Testis (tissue), 3 donors: ENCODE data around the gene SNX14. TPM values are rescaled to one million over a fixed set of nuclear protein-coding genes. Genes with fewer than 3 reads are reported as not detected.

Experiments
- DNase-seq: peaks from one replicate; pipeline ENCODE4 v3.0.0-alpha.2; 2019
- H3K27ac ChIP-seq, 2 donors: fragments of 200-600 bp; sonication (generic); one replicate each; pipeline ENCODE4 v1.5.1; 2019
- H3K27me3 ChIP-seq: fragments of 200-600 bp; sonication (generic); one replicate; pipeline ENCODE4 v1.5.1; 2019
- H3K36me3 ChIP-seq: fragments of 200-600 bp; sonication (generic); one replicate; pipeline ENCODE4 v1.5.1; 2017; ENCODE audit warnings: low read depth; ENCODE audit errors: missing control alignments
- H3K4me1 ChIP-seq: fragments of 200-600 bp; sonication (generic); one replicate; pipeline ENCODE4 v1.5.1; 2019
- H3K4me3 ChIP-seq, 2 donors: fragments of 200-600 bp; sonication (generic); one replicate each; pipeline ENCODE4 v1.5.1; 2017 to 2019
- H3K9me3 ChIP-seq: fragments of 200-600 bp; sonication (generic); one replicate; pipeline ENCODE4 v1.5.1; 2017
- POLR2A ChIP-seq: fragments of 450-650 bp; IDR thresholded peaks from one replicate; pipeline ENCODE4 v1.6.1; 2017; ENCODE audit warnings: antibody characterized with exemption, mild to moderate bottlenecking, moderate library complexity
- WGBS, 2 donors: methylation state at CpG; one replicate each; pipeline ENCODE4 v1.1.5; 2018; 5-methylcytosine and 5-hydroxymethylcytosine counted together
- intact Hi-C: fragments of 100-400 bp; cut with DNase I; formaldehyde crosslinking; loops from one replicate; pipeline ENCODE4 v1.15.1; 2023; ENCODE audit warnings: low total_unique reads
- polyA plus RNA-seq: library from polyadenylated mRNA; stranded (reverse); fragments of 350-450 nt; fragmentation: Illumina TruSeq; extraction: RNeasy Lipid Tissue Mini Kit (QIAGEN cat#74804); gene quantifications from one replicate; pipeline ENCODE4 v1.2.3, GENCODE V29; 2014; ENCODE audit warnings: low read depth, low replicate concordance; ENCODE audit not compliant: insufficient read depth
- total RNA-seq, 2 donors: library from RNA; depleted of rRNA; stranded (reverse); fragments of >200 nt; gene quantifications; one replicate each; pipeline ENCODE4 v1.2.3, GENCODE V29; 2016
- TF ChIP-seq, protein P1 (sequence below), 3 experiments: fragments of 450-650 bp in 2 of 3; fragments of 200-600 bp in 1 of 3; sonication (generic) in 1 of 3; IDR thresholded peaks; one replicate each; pipeline ENCODE4 v1.5.1; 2016 to 2019; ENCODE audit warnings: antibody characterized with exemption in 3 of 3, mild to moderate bottlenecking in 2 of 3, moderate library complexity in 1 of 3

SNX14 gene
- total and polyA plus RNA-seq, 3 donors from 2014 or later, result 108 to 170 (median 142) TPM

DNA sequence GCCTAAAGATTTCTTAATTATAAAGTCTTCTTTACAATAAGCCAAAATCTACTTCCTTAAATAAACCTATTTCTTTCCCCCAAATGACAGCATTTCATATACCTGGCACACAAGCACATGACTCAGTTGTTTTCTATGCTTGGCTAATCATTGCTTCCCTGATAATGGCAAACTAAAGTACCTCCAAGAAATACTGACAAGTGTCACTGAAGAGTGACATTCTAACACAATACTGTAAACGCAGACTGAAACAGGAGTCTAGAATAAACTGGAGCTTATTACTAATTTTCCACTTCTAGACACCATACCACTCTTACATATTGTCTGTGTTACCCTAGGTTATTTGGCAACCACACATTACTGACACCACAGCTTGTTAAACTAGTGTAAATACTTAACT, 34.7 kb upstream of the SNX14 start:
- H3K36me3 ChIP-seq, result no peaks in the 10 kb centered on the region

DNA sequence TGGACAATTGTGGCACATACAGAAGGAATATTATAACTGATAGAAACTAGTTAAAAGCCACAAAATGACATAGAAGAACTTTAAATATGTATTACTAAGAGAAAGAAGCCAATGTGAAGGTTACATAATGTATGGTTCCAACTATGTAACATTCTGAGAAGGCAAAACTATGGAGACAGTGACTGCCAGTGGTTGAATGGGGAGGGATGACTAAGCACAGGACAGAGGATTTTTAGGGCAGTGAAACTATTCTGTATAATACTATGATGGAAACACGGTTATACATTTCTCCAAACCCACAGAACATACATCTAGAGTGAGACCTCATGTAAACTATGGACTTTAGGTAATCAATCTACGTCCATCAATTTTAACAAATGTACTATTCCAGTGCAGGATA, 26.6 kb upstream of the SNX14 start:
- no peaks in the 10 kb centered on the region for H3K27me3 ChIP-seq
- H3K4me3 ChIP-seq, result no peak overlapping the region
- no peaks in the 10 kb centered on the region for H3K36me3 ChIP-seq
- H3K27ac ChIP-seq, result no peak overlapping the region
- intact Hi-C loops, result no loop called here
- DNase-seq, result no peak
- 90 to 91% methylated on average over 2 of the region's 2 CpGs for WGBS, 2 donors
- TF ChIP-seq, protein P1, sequence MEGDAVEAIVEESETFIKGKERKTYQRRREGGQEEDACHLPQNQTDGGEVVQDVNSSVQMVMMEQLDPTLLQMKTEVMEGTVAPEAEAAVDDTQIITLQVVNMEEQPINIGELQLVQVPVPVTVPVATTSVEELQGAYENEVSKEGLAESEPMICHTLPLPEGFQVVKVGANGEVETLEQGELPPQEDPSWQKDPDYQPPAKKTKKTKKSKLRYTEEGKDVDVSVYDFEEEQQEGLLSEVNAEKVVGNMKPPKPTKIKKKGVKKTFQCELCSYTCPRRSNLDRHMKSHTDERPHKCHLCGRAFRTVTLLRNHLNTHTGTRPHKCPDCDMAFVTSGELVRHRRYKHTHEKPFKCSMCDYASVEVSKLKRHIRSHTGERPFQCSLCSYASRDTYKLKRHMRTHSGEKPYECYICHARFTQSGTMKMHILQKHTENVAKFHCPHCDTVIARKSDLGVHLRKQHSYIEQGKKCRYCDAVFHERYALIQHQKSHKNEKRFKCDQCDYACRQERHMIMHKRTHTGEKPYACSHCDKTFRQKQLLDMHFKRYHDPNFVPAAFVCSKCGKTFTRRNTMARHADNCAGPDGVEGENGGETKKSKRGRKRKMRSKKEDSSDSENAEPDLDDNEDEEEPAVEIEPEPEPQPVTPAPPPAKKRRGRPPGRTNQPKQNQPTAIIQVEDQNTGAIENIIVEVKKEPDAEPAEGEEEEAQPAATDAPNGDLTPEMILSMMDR (IDR thresholded peaks at IDR 0.05), result no peak
- TF ChIP-seq POLR2A, result no peak
- H3K9me3 ChIP-seq, result no peaks in the 10 kb centered on the region
- H3K4me1 ChIP-seq, result no peaks in the 10 kb centered on the region

More for the DNA sequence above, 34.7 kb upstream of the SNX14 start:
- intact Hi-C loops, result no loop called here
- H3K27me3 ChIP-seq, result no peaks in the 10 kb centered on the region
- no peak overlapping the region for H3K27ac ChIP-seq
- WGBS, 2 donors, result 92 to 98% methylated on average over 1 of the region's 1 CpG
- H3K4me3 ChIP-seq, result no peak overlapping the region
- H3K4me1 ChIP-seq, result no peaks in the 10 kb centered on the region
- H3K9me3 ChIP-seq, result no peaks in the 10 kb centered on the region
- TF ChIP-seq, protein P1 (IDR thresholded peaks at IDR 0.05), result no peak
- TF ChIP-seq POLR2A, result no peak
- DNase-seq, result no peak

DNA sequence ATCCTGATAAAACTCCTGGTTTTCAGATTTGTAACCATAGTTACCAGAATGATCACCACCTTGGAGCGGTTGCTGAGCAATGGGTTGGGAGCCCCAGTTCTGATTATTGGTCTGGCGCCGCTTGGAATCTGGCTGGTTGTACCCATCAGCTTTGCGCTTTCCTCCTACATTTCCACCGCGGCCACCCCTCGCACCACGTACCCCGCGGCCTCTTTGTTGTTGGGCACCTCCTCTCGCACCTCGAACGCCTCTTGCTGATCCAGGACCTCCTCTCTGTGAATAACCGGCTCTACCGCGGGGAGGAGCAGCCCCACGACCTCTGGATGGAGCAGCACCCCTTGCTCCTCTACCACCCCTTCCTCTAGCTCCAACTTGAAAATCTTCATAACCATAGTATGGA, 21.1 kb upstream of the SNX14 start:
- TF ChIP-seq POLR2A, result no peak
- TF ChIP-seq, protein P1 (IDR thresholded peaks at IDR 0.05), result no peak
- H3K4me3 ChIP-seq, result no peak overlapping the region
- H3K9me3 ChIP-seq, result no peaks in the 10 kb centered on the region
- H3K36me3 ChIP-seq, result no peaks in the 10 kb centered on the region
- no peak overlapping the region for H3K27ac ChIP-seq
- H3K4me1 ChIP-seq, result no peaks in the 10 kb centered on the region
- no peak for DNase-seq
- intact Hi-C loops, result no loop called here
- WGBS, 2 donors, result 96 to 97% methylated on average over 17 of the region's 17 CpGs
- no peaks in the 10 kb centered on the region for H3K27me3 ChIP-seq

DNA sequence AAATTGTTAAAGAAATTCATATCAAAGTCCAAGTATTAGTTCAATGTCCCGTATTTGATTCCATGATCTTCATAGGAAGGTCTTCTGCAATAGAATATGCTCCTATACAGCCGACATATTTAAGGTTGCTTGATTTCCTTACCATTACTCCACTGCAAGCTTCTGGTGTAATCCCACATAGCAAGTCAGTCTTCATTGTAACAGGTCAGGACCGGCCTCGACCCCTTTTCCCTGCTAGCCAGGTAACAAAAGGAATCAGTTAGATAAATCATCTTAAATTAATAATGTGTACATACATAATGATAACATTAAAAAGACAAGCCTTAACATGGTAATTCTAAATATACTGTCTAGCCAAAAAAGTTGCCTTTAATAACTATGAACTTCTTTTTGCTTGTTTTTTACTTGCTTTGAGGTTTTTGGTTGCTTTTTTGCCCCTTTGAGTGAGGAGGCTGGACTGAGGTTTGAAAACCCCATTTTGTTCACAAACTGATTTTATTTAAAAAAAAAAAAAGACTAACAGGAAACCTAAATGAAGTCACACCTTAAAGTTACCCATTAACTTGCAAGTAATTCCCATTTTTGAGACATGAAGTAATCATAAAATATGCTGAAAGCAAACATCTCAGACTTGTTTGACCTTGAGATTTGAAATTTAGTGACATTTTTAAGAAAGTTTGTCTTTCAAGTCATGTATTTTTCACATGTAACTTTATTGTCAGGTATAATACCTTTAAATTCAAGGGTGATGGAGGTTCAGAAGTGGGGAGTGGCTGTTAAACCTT, 19.2 kb upstream of the SNX14 start:
- Histone ChIP-seq H3K4me3 (no peak overlapping the region), H3K27me3 (no peaks in the 10 kb centered on the region), H3K9me3 (no peaks in the 10 kb centered on the region), H3K27ac (no peak overlapping the region), H3K36me3 (no peaks in the 10 kb centered on the region), H3K4me1 (no peaks in the 10 kb centered on the region)
- intact Hi-C loops, result no loop called here
- no peak for DNase-seq
- 88 to 97% methylated on average over 4 of the region's 4 CpGs for WGBS, 2 donors
- TF ChIP-seq, protein P1 (IDR thresholded peaks at IDR 0.05), result no peak
